SK-N-SH (cell line): Measurements from ENCODE around the gene CACNB3. TPM values are rescaled to one million over a fixed set of nuclear protein-coding genes. Genes with fewer than 3 reads are reported as not detected.

Source experiments
- CTCF ChIA-PET: fragments of 300-600, 350-600 bp; formaldehyde crosslinking; extraction: SDS; loops from one replicate; lab custom pipeline; 2021; lab: Yijun Ruan, JAX
- POLR2A ChIA-PET: fragments of 350-600 bp; sonication (Branson Sonifier 250); formaldehyde crosslinking; extraction: SDS; loops from one replicate; lab custom pipeline; 2020; ENCODE audit warnings: antibody characterized with exemption, inconsistent platforms; lab: Yijun Ruan, JAX
- DNase-seq: peaks from one replicate; pipeline ENCODE4 v3.0.0; 2012
- H2AFZ ChIP-seq: fragments of 200-600 bp; sonication (generic); 2 replicates; pipeline ENCODE4 v1.8.1; 2016; ENCODE audit warnings: antibody characterized with exemption, mild to moderate bottlenecking, low read depth
- H3F3A ChIP-seq: fragments of 200-600 bp; sonication (generic); replicated peaks from 2 replicates; pipeline ENCODE3; 2016; ENCODE audit warnings: antibody characterized with exemption, mild to moderate bottlenecking; ENCODE audit not compliant: insufficient read depth
- H3K27ac ChIP-seq, 2 experiments: fragments of 200-500 bp in 1 of 2; fragments of 200-600 bp in 1 of 2; sonication (Bioruptor generic) in 1 of 2; sonication (generic), shearing (Covaris generic) in 1 of 2; 2 replicates each; pipeline versions ENCODE4 v1.5.1 to v1.6.1; 2014 to 2016; ENCODE audit warnings: low read depth in 2 of 2, inconsistent platforms in 1 of 2, low read length in 1 of 2, mild to moderate bottlenecking in 1 of 2, mixed read lengths in 1 of 2
- H3K27me3 ChIP-seq: fragments of 200-600 bp; sonication (generic), shearing (Covaris generic); 2 replicates; pipeline ENCODE4 v1.6.1; 2016; ENCODE audit warnings: mixed run types; ENCODE audit not compliant: insufficient read depth
- H3K36me3 ChIP-seq, 2 experiments: fragments of 200-500 bp in 1 of 2; fragments of 200-600 bp in 1 of 2; sonication (Bioruptor generic) in 1 of 2; sonication (generic) in 1 of 2; replicated peaks in 1 of 2; 2 replicates each; pipeline versions ENCODE3 to v1.5.1; 2014 to 2016; ENCODE audit warnings: low read length in 1 of 2, mild to moderate bottlenecking in 1 of 2; ENCODE audit not compliant: insufficient read depth in 2 of 2, control insufficient read depth in 1 of 2
- H3K4me1 ChIP-seq, 2 experiments: fragments of 200-500 bp in 1 of 2; fragments of 200-600 bp in 1 of 2; sonication (Bioruptor generic) in 1 of 2; sonication (generic), shearing (Covaris generic) in 1 of 2; 2 replicates each; pipeline versions ENCODE4 v1.5.1 to v1.6.1; 2014 to 2016; ENCODE audit warnings: low read depth in 1 of 2, low read length in 1 of 2, mixed run types in 1 of 2; ENCODE audit not compliant: insufficient read depth in 2 of 2, control insufficient read depth in 1 of 2
- H3K4me2 ChIP-seq: fragments of 200-600 bp; sonication (generic), shearing (Covaris generic); 2 replicates; pipeline ENCODE4 v1.6.1; 2017; ENCODE audit warnings: mixed run types
- H3K4me3 ChIP-seq, 2 experiments: fragments of 200-500 bp in 1 of 2; fragments of 200-600 bp in 1 of 2; sonication (Bioruptor generic) in 1 of 2; sonication (generic), shearing (Covaris generic) in 1 of 2; 2 replicates each; pipeline versions ENCODE4 v1.5.1 to v1.8.1; 2014 to 2016; ENCODE audit warnings: low read depth in 2 of 2, inconsistent platforms in 1 of 2, low read length in 1 of 2, mild to moderate bottlenecking in 1 of 2, mixed read lengths in 1 of 2, moderate library complexity in 1 of 2
- H3K79me2 ChIP-seq: fragments of 200-600 bp; sonication (generic); 2 replicates; pipeline ENCODE4 v1.8.1; 2017; ENCODE audit warnings: mild to moderate bottlenecking; ENCODE audit not compliant: insufficient read depth
- H3K9ac ChIP-seq: fragments of 200-600 bp; sonication (generic); 2 replicates; pipeline ENCODE4 v1.6.1; 2017; ENCODE audit warnings: mixed run types
- H3K9me2 ChIP-seq: fragments of 200-600 bp; sonication (generic); 2 replicates; pipeline ENCODE4 v1.6.1; 2017; ENCODE audit warnings: mixed run types
- H3K9me3 ChIP-seq: fragments of 200-600 bp; sonication (generic); 2 replicates; pipeline ENCODE4 v1.6.1; 2017; ENCODE audit warnings: mixed run types, mild to moderate bottlenecking, moderate library complexity
- H4K20me1 ChIP-seq: fragments of 200-600 bp; sonication (generic); 2 replicates; pipeline ENCODE4 v1.6.1; 2017; ENCODE audit warnings: mild to moderate bottlenecking, mixed run types; ENCODE audit not compliant: insufficient read depth
- CHD2 ChIP-seq: fragments of 150-350 bp; IDR thresholded peaks from 2 replicates; pipeline ENCODE4 v1.6.1; 2018; ENCODE audit warnings: low read length; ENCODE audit not compliant: partially characterized antibody
- ELF1 ChIP-seq: IDR thresholded peaks from 2 replicates; pipeline ENCODE4 v1.4.0; 2012
- EP300 ChIP-seq, 2 experiments: IDR thresholded peaks; 2 replicates each; pipeline versions ENCODE4 v1.4.0 to v1.6.1; 2012; ENCODE audit warnings: borderline replicate concordance in 1 of 2, low read depth in 1 of 2, low read length in 1 of 2
- EZH2phosphoT487 ChIP-seq: fragments of 200-600 bp; sonication (generic); IDR thresholded peaks from 2 replicates; pipeline ENCODE4 v1.6.1; 2017; ENCODE audit warnings: low read depth, mixed run types, mild to moderate bottlenecking, antibody characterized with exemption, moderate library complexity, borderline replicate concordance
- FOSL2 ChIP-seq: IDR thresholded peaks from 2 replicates; pipeline ENCODE4 v1.4.0; 2012; ENCODE audit warnings: low read depth, mild to moderate bottlenecking, moderate library complexity, borderline replicate concordance
- FOXJ3 ChIP-seq: sonication (generic); formaldehyde crosslinking; IDR thresholded peaks from 2 replicates; pipeline ENCODE4 v1.5.1; 2020; ENCODE audit warnings: mild to moderate bottlenecking, missing genetic modification reagents
- FOXM1 ChIP-seq: IDR thresholded peaks from 2 replicates; pipeline ENCODE4 v1.4.0; 2012; ENCODE audit warnings: low read depth, mild to moderate bottlenecking
- GABPA ChIP-seq: IDR thresholded peaks from 2 replicates; pipeline ENCODE4 v1.4.0; 2012; ENCODE audit warnings: low read depth, mild to moderate bottlenecking
- JUND ChIP-seq: IDR thresholded peaks from 2 replicates; pipeline ENCODE4 v1.4.0; 2012
- MAX ChIP-seq: IDR thresholded peaks from 2 replicates; pipeline ENCODE4 v1.4.0; 2012; ENCODE audit warnings: low read depth
- MEF2A ChIP-seq: IDR thresholded peaks from 2 replicates; pipeline ENCODE4 v1.4.0; 2012; ENCODE audit warnings: low read depth, borderline replicate concordance
- NFIC ChIP-seq: IDR thresholded peaks from 2 replicates; pipeline ENCODE4 v1.4.0; 2012; ENCODE audit warnings: borderline replicate concordance
- NRF1 ChIP-seq: IDR thresholded peaks from 2 replicates; pipeline ENCODE4 v1.6.1; 2012; ENCODE audit warnings: low read depth, mild to moderate bottlenecking, low read length
- PBX3 ChIP-seq: IDR thresholded peaks from 2 replicates; pipeline ENCODE4; 2012
- POLR2AphosphoS5 ChIP-seq: IDR thresholded peaks from 2 replicates; pipeline ENCODE4 v1.6.1; 2012; ENCODE audit warnings: low read depth, low read length
- RCOR1 ChIP-seq: fragments of 150-350 bp; IDR thresholded peaks from 2 replicates; pipeline ENCODE4 v1.6.1; 2017; ENCODE audit warnings: antibody characterized with exemption, low read length
- RXRA ChIP-seq: IDR thresholded peaks from 2 replicates; pipeline ENCODE4 v1.4.0; 2012; ENCODE audit warnings: low read depth, mild to moderate bottlenecking, borderline replicate concordance
- SIN3A ChIP-seq: IDR thresholded peaks from 2 replicates; pipeline ENCODE4 v1.6.1; 2012; ENCODE audit warnings: low read depth, mild to moderate bottlenecking, low read length, moderate library complexity, borderline replicate concordance
- TAF1 ChIP-seq: IDR thresholded peaks from 2 replicates; pipeline ENCODE4 v1.6.1; 2012; ENCODE audit warnings: low read depth, mild to moderate bottlenecking, low read length, moderate library complexity, borderline replicate concordance
- TCF12 ChIP-seq: IDR thresholded peaks from 2 replicates; pipeline ENCODE4 v1.4.0; 2012
- USF1 ChIP-seq: IDR thresholded peaks from 2 replicates; pipeline ENCODE4 v1.4.0; 2012; ENCODE audit warnings: low read depth, borderline replicate concordance
- YY1 ChIP-seq: IDR thresholded peaks from 2 replicates; pipeline ENCODE4 v1.4.0; 2012; ENCODE audit warnings: low read depth, mild to moderate bottlenecking
- WGBS: methylation state at CpG from one replicate; pipeline ENCODE4 v1.1.6; 2017; ENCODE audit warnings: low lambda C conversion rate; 5-methylcytosine and 5-hydroxymethylcytosine counted together
- polyA plus RNA-seq, 3 experiments: library from polyadenylated mRNA; depleted of rRNA; stranded (reverse); fragments of >200 nt; gene quantifications; 2 replicates each; pipeline ENCODE4 v1.2.3, GENCODE V29; 2012

The CACNB3 gene
- polyA plus RNA-seq, 1 of the 3 experiments (the other 2 are of a cell fraction) = 34.6 TPM

- Histone ChIP-seq H3K4me2 (peak within 1 kb of the TSS; percentile 95), H3K27me3 (no peaks in the 10 kb centered on the region), H3K9ac (peak within 1 kb of the TSS; percentile 83), H3K36me3 (no peaks in the 10 kb centered on the region), H3K9me2 (no peaks in the 10 kb centered on the region), H3K4me1 (peaks cover 0 to 19% of the 10 kb centered on the region in 2 experiments; a peak in 1 of 4 replicates), H3K27ac (peak within 1 kb of the TSS; percentile 33 to 72; a peak in 3 of 4 replicates), H3K9me3 (no peaks in the 10 kb centered on the region), H3K79me2 (peaks cover 44% of the 10 kb centered on the region), H2AFZ (peak within 1 kb of the TSS; percentile 98; the same call in 1 of the 2 replicates), H4K20me1 (no peaks in the 10 kb centered on the region), H3F3A (no peaks in the 10 kb centered on the region), H3K4me3 (peak within 1 kb of the TSS; percentile 69 to 82)
- WGBS = 2% methylated on average over 63 of the region's 86 CpGs
- ChIA-PET CTCF (interaction anchor here (0.9 to 15.6 kb wide), 7 partner anchors 7 to 64 kb away, joined by 3 to 234 read pairs (median 3); no protein-coding TSS in a partner anchor), POLR2A (interaction anchor here (0.5 to 1.4 kb wide), 3 partner anchors 9 to 1047 kb away, joined by 3 to 4 read pairs (median 3); partner anchors contain the start of gene DDX23)
- peak; percentile 96 for DNase-seq
- TF ChIP-seq MAX (peak; percentile 44; the same call in 1 of the 2 replicates), CHD2 (peak; percentile 82), TAF1 (0 out of 2 replicates have a peak, but pooled peaks have one; percentile 46), NRF1 (peak; percentile 55), GABPA (peak; percentile 77), YY1 (no peak), POLR2AphosphoS5 (0 out of 2 replicates have a peak, but pooled peaks have one; percentile 7), RXRA (no peak), TCF12 (peak; percentile 6; the same call in 1 of the 2 replicates)
Observed at GRCh38 chr12:48788854-48789775, 29.2 kb upstream of the CACNB3 start, which contains the start of gene ADCY6. Gene ADCY6, minus strand, starts transcription at chr12:48789089. Its CDS starts 5,655 bp downstream, at chr12:48783434.

- no peak overlapping the region; a peak in 1 of 4 replicates for H3K27ac ChIP-seq
- peak overlapping the region; percentile 95; the same call in 1 of the 2 replicates for H3K4me2 ChIP-seq
- POLR2A ChIA-PET = interaction anchor here (1.4 kb wide), 1 partner anchor 10 kb away, joined by 4 read pairs; no protein-coding TSS in a partner anchor
Observed at GRCh38 chr12:48789858-48790326, 28.4 kb upstream of the CACNB3 start.

More at GRCh38 chr12:48789858-48790326, 28.4 kb upstream of the CACNB3 start:
- no peak for TF ChIP-seq SIN3A
- no peak for TF ChIP-seq MAX
- no peak for TF ChIP-seq GABPA
- no peak for TF ChIP-seq FOXM1
- TF ChIP-seq TAF1 = no peak
- no peak for TF ChIP-seq MEF2A
- TF ChIP-seq RXRA = no peak
- TF ChIP-seq RCOR1 = no peak
- no peak for TF ChIP-seq PBX3
- TF ChIP-seq ELF1 = no peak
- no peak for TF ChIP-seq NFIC
- TF ChIP-seq POLR2AphosphoS5 = no peak
- no peak for TF ChIP-seq CHD2
- no peak for TF ChIP-seq USF1
- TF ChIP-seq FOXJ3 (CRISPR knock-in tag) = no peak
- no peak for TF ChIP-seq FOSL2
- no peak for TF ChIP-seq EZH2phosphoT487
- no peak for TF ChIP-seq JUND
- TF ChIP-seq EP300 (IDR thresholded peaks at IDR 0.05; ENCODE audit: borderline replicate concordance in 1 of 2, low read depth in 1 of 2, low read length in 1 of 2) = no peak
- TF ChIP-seq, all 33 proteins: peak for 0
- Histone ChIP-seq H3K36me3 (no peaks in the 10 kb centered on the region), H2AFZ (peak overlapping the region; percentile 50), H4K20me1 (no peaks in the 10 kb centered on the region), H3K9me2 (no peaks in the 10 kb centered on the region), H3F3A (no peaks in the 10 kb centered on the region), H3K4me1 (peaks cover 0 to 19% of the 10 kb centered on the region in 2 experiments; a peak in 1 of 4 replicates), H3K9me3 (no peaks in the 10 kb centered on the region), H3K4me3 (peak overlapping the region in 1 of 2 experiments; percentile 69; a peak in 2 of 4 replicates), H3K79me2 (peaks cover 37% of the 10 kb centered on the region), H3K9ac (0 out of 2 replicates have a peak overlapping the region, but pooled peaks have one; percentile 83), H3K27me3 (no peaks in the 10 kb centered on the region)
- 48% methylated on average over 4 of the region's 4 CpGs for WGBS
- DNase-seq = no peak
- CTCF ChIA-PET = interaction anchor here (0.8 to 15.6 kb wide), 6 partner anchors 8 to 63 kb away, joined by 3 to 234 read pairs (median 3); no protein-coding TSS in a partner anchor
